ENCODE data around the gene FKBP4. TPM values are rescaled to one million over a fixed set of nuclear protein-coding genes. Genes with fewer than 3 reads are reported as not detected.

Gene FKBP4
- total and polyA plus RNA-seq, 8 donors, result 25.3 to 57.2 (median 44.5) TPM

DNA sequence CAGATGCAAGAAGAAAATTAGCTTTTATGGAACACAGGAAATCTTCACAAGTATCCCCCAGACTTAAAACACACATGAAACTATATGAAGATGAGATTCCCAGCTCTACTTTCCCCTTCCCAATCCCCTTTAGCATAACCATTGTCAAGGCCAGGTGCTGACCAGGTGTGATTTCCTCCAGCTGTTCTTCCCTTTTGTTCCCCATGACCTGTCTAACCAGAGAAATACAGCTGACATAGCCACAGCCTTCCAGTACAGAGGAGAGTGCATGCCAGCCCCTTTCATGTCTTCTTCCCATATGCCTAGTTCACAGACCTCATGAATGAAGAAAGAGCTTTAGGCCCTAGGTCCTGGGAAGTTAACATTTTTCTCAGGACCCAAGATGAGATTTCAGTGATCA lies 43.5 kb upstream of the FKBP4 start:
- intact Hi-C loops (cut with DNase I; ENCODE audit: low total_unique reads), result no loop called here
- H3K9me3 ChIP-seq, result no peaks in the 10 kb centered on the region
- no peak for DNase-seq
- no peak overlapping the region for H3K27ac ChIP-seq
- H3K4me1 ChIP-seq, result peaks cover 0 to 10% (median 2%) of the 10 kb centered on the region in 4 donors
- H3K36me3 ChIP-seq, result no peaks in the 10 kb centered on the region
- peaks cover 0 to 39% (median 0%) of the 10 kb centered on the region in 3 donors for H3K27me3 ChIP-seq
- TF ChIP-seq POLR2AphosphoS5 (IDR thresholded peaks at IDR 0.05) (no peak), POLR2A (IDR thresholded peaks at IDR 0.05) (no peak), EP300 (IDR thresholded peaks at IDR 0.05) (no peak)
- TF ChIP-seq, protein P1, sequence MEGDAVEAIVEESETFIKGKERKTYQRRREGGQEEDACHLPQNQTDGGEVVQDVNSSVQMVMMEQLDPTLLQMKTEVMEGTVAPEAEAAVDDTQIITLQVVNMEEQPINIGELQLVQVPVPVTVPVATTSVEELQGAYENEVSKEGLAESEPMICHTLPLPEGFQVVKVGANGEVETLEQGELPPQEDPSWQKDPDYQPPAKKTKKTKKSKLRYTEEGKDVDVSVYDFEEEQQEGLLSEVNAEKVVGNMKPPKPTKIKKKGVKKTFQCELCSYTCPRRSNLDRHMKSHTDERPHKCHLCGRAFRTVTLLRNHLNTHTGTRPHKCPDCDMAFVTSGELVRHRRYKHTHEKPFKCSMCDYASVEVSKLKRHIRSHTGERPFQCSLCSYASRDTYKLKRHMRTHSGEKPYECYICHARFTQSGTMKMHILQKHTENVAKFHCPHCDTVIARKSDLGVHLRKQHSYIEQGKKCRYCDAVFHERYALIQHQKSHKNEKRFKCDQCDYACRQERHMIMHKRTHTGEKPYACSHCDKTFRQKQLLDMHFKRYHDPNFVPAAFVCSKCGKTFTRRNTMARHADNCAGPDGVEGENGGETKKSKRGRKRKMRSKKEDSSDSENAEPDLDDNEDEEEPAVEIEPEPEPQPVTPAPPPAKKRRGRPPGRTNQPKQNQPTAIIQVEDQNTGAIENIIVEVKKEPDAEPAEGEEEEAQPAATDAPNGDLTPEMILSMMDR (IDR thresholded peaks at IDR 0.05), result no peak
- no peak overlapping the region for H3K4me3 ChIP-seq

- Histone ChIP-seq H3K9me3 (no peaks in the 10 kb centered on the region), H3K36me3 (no peaks in the 10 kb centered on the region), H3K27me3 (peaks cover 0 to 39% (median 0%) of the 10 kb centered on the region in 3 donors), H3K27ac (no peak overlapping the region), H3K4me3 (no peak overlapping the region), H3K4me1 (peaks cover 0 to 10% (median 2%) of the 10 kb centered on the region in 4 donors)
- WGBS, 5 donors, result 55 to 69% (median 62%) methylated on average over 2 of the region's 2 CpGs
- TF ChIP-seq POLR2A (IDR thresholded peaks at IDR 0.05) (no peak), EP300 (IDR thresholded peaks at IDR 0.05) (no peak), POLR2AphosphoS5 (IDR thresholded peaks at IDR 0.05) (no peak)
- TF ChIP-seq, protein P1 (IDR thresholded peaks at IDR 0.05), result no peak
- intact Hi-C loops (cut with DNase I; ENCODE audit: low total_unique reads), result no loop called here
- DNase-seq, result no peak
Measured at GRCh38 chr12:2751686-2752085, 43.1 kb upstream of the FKBP4 start.

DNA sequence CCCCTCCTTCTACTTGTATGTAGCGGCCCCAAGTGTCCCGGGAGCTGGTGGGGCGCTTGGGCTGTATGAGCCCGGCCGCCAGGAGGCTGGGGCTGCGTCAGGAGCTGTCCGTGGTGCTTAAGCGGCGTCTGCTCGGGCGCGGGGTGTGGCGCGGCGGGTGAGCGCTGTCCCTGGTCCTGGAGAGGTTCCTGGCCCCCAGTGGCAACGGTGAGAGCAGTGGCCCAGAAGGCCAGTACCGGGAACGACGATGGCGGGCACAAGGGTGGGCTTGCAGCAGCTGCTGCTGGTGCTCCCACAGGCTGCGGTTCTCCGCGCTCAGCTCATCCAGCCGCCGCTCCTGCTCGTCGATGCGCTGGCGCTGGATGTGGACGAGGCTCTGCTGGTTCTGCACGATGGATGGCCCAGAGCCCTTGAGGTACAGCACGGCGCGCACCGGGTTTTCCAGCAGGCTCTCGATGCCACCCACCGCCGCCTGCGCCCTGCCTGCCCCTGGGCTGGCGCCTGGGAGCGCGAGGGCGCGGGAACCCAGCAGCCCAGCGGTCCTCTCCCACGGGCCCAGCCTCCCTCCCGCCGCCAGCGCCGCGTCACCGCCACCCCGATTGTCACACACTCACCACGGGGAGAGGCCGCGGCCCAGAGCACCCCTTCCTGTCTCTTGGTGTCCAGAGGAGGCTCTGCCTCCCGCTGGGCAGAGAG lies 41.9 kb upstream of the FKBP4 start:
- intact Hi-C loops (cut with DNase I; ENCODE audit: low total_unique reads), result no loop called here

GRCh38 chr12:2753536-2753935 lies 41.2 kb upstream of the FKBP4 start:
- TF ChIP-seq POLR2A (IDR thresholded peaks at IDR 0.05) (no peak), EP300 (IDR thresholded peaks at IDR 0.05) (no peak), POLR2AphosphoS5 (IDR thresholded peaks at IDR 0.05) (no peak)
- TF ChIP-seq, protein P1 (IDR thresholded peaks at IDR 0.05), result no peak
- intact Hi-C loops (cut with DNase I; ENCODE audit: low total_unique reads), result no loop called here
- 42 to 50% (median 45%) methylated on average over 5 to 8 of the region's 8 CpGs for WGBS, 5 donors

More for the DNA sequence above, 41.9 kb upstream of the FKBP4 start:
- Histone ChIP-seq H3K4me3 (no peak overlapping the region), H3K27ac (no peak overlapping the region), H3K27me3 (peaks cover 0 to 39% (median 0%) of the 10 kb centered on the region in 3 donors), H3K9me3 (no peaks in the 10 kb centered on the region), H3K4me1 (peaks cover 0 to 10% (median 2%) of the 10 kb centered on the region in 4 donors), H3K36me3 (no peaks in the 10 kb centered on the region)
- DNase-seq, result peak; percentile 79 to 94
- WGBS, 5 donors, result 9 to 42% (median 12%) methylated on average over 5 to 58 of the region's 58 CpGs
- TF ChIP-seq POLR2A (IDR thresholded peaks at IDR 0.05), result no peak
- TF ChIP-seq POLR2AphosphoS5 (IDR thresholded peaks at IDR 0.05), result peak in 1 of 3 donors; percentile 30
- TF ChIP-seq, protein P1 (IDR thresholded peaks at IDR 0.05), result peak in 1 of 7 experiments; percentile 6

More at GRCh38 chr12:2753536-2753935, 41.2 kb upstream of the FKBP4 start:
- Histone ChIP-seq H3K9me3 (no peaks in the 10 kb centered on the region), H3K4me1 (peaks cover 0 to 10% (median 2%) of the 10 kb centered on the region in 4 donors), H3K27ac (no peak overlapping the region), H3K27me3 (peaks cover 0 to 39% (median 0%) of the 10 kb centered on the region in 3 donors), H3K4me3 (no peak overlapping the region), H3K36me3 (peaks cover 0 to 2% (median 0%) of the 10 kb centered on the region in 4 donors)
- no peak for DNase-seq

Data from stomach (tissue), 9 donors.